H9 (cell line): ENCODE results near the gene IZUMO2. TPM values are rescaled to one million over a fixed set of nuclear protein-coding genes. Genes with fewer than 3 reads are reported as not detected.

Experiments used
- DNase-seq: peaks from one replicate; pipeline ENCODE4 v3.0.0-alpha.2; 2017
- H2AFZ ChIP-seq: one replicate; pipeline ENCODE4 v1.6.1; 2013; ENCODE audit warnings: mild to moderate bottlenecking, low read length, control low read depth, moderate library complexity
- H2AK5ac ChIP-seq: 2 replicates; pipeline ENCODE4 v1.6.1; 2013; ENCODE audit warnings: low read length, control low read depth, mixed read lengths; ENCODE audit not compliant: insufficient read length
- H2BK120ac ChIP-seq: one replicate; pipeline ENCODE4 v1.6.1; 2013; ENCODE audit warnings: low read depth, mild to moderate bottlenecking, low read length, control low read depth, inconsistent platforms; ENCODE audit not compliant: poor library complexity, severe bottlenecking
- H2BK12ac ChIP-seq: 2 replicates; pipeline ENCODE4 v1.6.1; 2013; ENCODE audit warnings: low read length, control low read depth, mixed read lengths, low read depth; ENCODE audit not compliant: insufficient read length
- H2BK15ac ChIP-seq: 2 replicates; pipeline ENCODE4 v1.6.1; 2013; ENCODE audit warnings: low read depth, low read length, control low read depth
- H2BK20ac ChIP-seq: one replicate; pipeline ENCODE4 v1.6.1; 2013; ENCODE audit warnings: low read depth, mild to moderate bottlenecking, low read length, control low read depth, inconsistent platforms; ENCODE audit not compliant: poor library complexity, severe bottlenecking
- H2BK5ac ChIP-seq: 2 replicates; pipeline ENCODE4 v1.6.1; 2013; ENCODE audit warnings: low read length, control low read depth, mixed read lengths; ENCODE audit not compliant: insufficient read length
- H3K14ac ChIP-seq: 2 replicates; pipeline ENCODE4 v1.6.1; 2013; ENCODE audit warnings: low read length, control low read depth; ENCODE audit not compliant: insufficient read depth
- H3K18ac ChIP-seq: 2 replicates; pipeline ENCODE4 v1.6.1; 2013; ENCODE audit warnings: low read depth, mild to moderate bottlenecking, mixed read lengths, low read length, control low read depth; ENCODE audit not compliant: insufficient read length
- H3K23ac ChIP-seq: 2 replicates; pipeline ENCODE4 v1.6.1; 2013; ENCODE audit warnings: low read length, control low read depth, mixed read lengths, low read depth; ENCODE audit not compliant: insufficient read length
- H3K23me2 ChIP-seq: 2 replicates; pipeline ENCODE4 v1.6.1; 2013; ENCODE audit warnings: low read depth, mild to moderate bottlenecking, mixed read lengths, low read length, control low read depth; ENCODE audit not compliant: insufficient read length, poor library complexity, severe bottlenecking
- H3K27ac ChIP-seq: 2 replicates; pipeline ENCODE4 v1.5.1; 2013; ENCODE audit warnings: low read length, control low read depth, mixed read lengths, low read depth; ENCODE audit not compliant: insufficient read length
- H3K27me3 ChIP-seq: 2 replicates; pipeline ENCODE4 v1.6.1; 2013; ENCODE audit warnings: low read length, control low read depth, inconsistent platforms; ENCODE audit not compliant: insufficient read depth
- H3K4ac ChIP-seq: 2 replicates; pipeline ENCODE4 v1.6.1; 2013; ENCODE audit warnings: low read depth, mild to moderate bottlenecking, control low read depth, inconsistent platforms, low read length, moderate library complexity
- H3K4me1 ChIP-seq: 2 replicates; pipeline ENCODE4 v1.6.1; 2013; ENCODE audit warnings: low read length, control low read depth, inconsistent platforms; ENCODE audit not compliant: insufficient read depth
- H3K4me2 ChIP-seq: 2 replicates; pipeline ENCODE4 v1.6.1; 2013; ENCODE audit warnings: low read length, control low read depth, mixed read lengths; ENCODE audit not compliant: insufficient read length, insufficient read depth
- H3K56ac ChIP-seq: 2 replicates; pipeline ENCODE4 v1.6.1; 2013; ENCODE audit warnings: low read depth, mild to moderate bottlenecking, mixed read lengths, low read length, control low read depth; ENCODE audit not compliant: insufficient read length
- H3K79me1 ChIP-seq: 2 replicates; pipeline ENCODE4 v1.6.1; 2013; ENCODE audit warnings: low read depth, mild to moderate bottlenecking, moderate library complexity, low read length, control low read depth, inconsistent platforms; ENCODE audit not compliant: insufficient read depth, poor library complexity, severe bottlenecking
- H3K79me2 ChIP-seq: 2 replicates; pipeline ENCODE4 v1.6.1; 2013; ENCODE audit warnings: low read length, control low read depth, inconsistent platforms; ENCODE audit not compliant: insufficient read depth
- H3K9ac ChIP-seq: 2 replicates; pipeline ENCODE4 v1.6.1; 2013; ENCODE audit warnings: low read length, control low read depth, mixed read lengths; ENCODE audit not compliant: insufficient read length; ENCODE audit errors: extremely low read depth
- H3K9me3 ChIP-seq: one replicate; pipeline ENCODE4 v1.6.1; 2013; ENCODE audit warnings: low read depth, low read length, inconsistent platforms; ENCODE audit not compliant: control insufficient read depth
- H3T11ph ChIP-seq: one replicate; pipeline ENCODE4 v1.6.1; 2013; ENCODE audit warnings: mild to moderate bottlenecking, low read length, control low read depth, inconsistent platforms
- H4K20me1 ChIP-seq: one replicate; pipeline ENCODE4 v1.6.1; 2013; ENCODE audit not compliant: control insufficient read depth, insufficient read length, insufficient read depth
- H4K5ac ChIP-seq: 2 replicates; pipeline ENCODE4 v1.6.1; 2013; ENCODE audit warnings: low read depth, mild to moderate bottlenecking, mixed read lengths, low read length, control low read depth; ENCODE audit not compliant: insufficient read length
- H4K8ac ChIP-seq: replicated peaks from 2 replicates; pipeline ENCODE4 v1.6.1; 2013; ENCODE audit warnings: low read length, control low read depth, mixed read lengths, low read depth; ENCODE audit not compliant: insufficient read length
- H4K91ac ChIP-seq: 2 replicates; pipeline ENCODE4 v1.6.1; 2013; ENCODE audit warnings: low read depth, mild to moderate bottlenecking, moderate library complexity, mixed read lengths, low read length, control low read depth; ENCODE audit not compliant: insufficient read length
- H3K27ac Mint-ChIP-seq, 3 experiments: 2 replicates in 2 of 3; 3 replicates in 1 of 3; pipeline ENCODE4 v1.8.0; 2020 to 2021; ENCODE audit warnings: mixed read lengths in 3 of 3, mild to moderate bottlenecking in 1 of 3, moderate library complexity in 1 of 3
- H3K27me3 Mint-ChIP-seq: 2 replicates; pipeline ENCODE4 v1.8.0; 2021; ENCODE audit warnings: low read depth, mild to moderate bottlenecking, moderate library complexity, mixed read lengths
- H3K36me3 Mint-ChIP-seq, 3 experiments: 2 replicates in 2 of 3; 3 replicates in 1 of 3; pipeline ENCODE4 v1.8.0; 2020 to 2021; ENCODE audit warnings: low read depth in 3 of 3, mixed read lengths in 3 of 3; ENCODE audit not compliant: insufficient read depth in 1 of 3
- H3K4me1 Mint-ChIP-seq, 2 experiments: 2 replicates each; pipeline ENCODE4 v1.8.0; 2020; ENCODE audit warnings: mixed read lengths in 2 of 2
- H3K4me3 Mint-ChIP-seq, 2 experiments: 2 replicates in 1 of 2; 3 replicates in 1 of 2; pipeline ENCODE4 v1.8.0; 2020 to 2021; ENCODE audit warnings: mild to moderate bottlenecking in 2 of 2, mixed read lengths in 2 of 2, moderate library complexity in 1 of 2
- H3K9me3 Mint-ChIP-seq, 2 experiments: 2 replicates in 1 of 2; 3 replicates in 1 of 2; pipeline ENCODE4 v1.8.0; 2020; ENCODE audit warnings: mild to moderate bottlenecking in 2 of 2, mixed read lengths in 2 of 2, moderate library complexity in 1 of 2
- CTCF ChIP-seq: fragments of 200-600 bp; sonication (generic); conservative IDR thresholded peaks from 3 replicates; pipeline ENCODE4 v1.8.0; 2021; ENCODE audit warnings: antibody characterized with exemption, mild to moderate bottlenecking
- WGBS: extraction: QIAGEN DNeasy Blood & Tissue Kit; methylation state at CpG from one replicate; pipeline ENCODE4 v1.1.7; 2013; ENCODE audit warnings: missing lambda C conversion rate, low lambda C conversion rate, mixed read lengths; ENCODE audit not compliant: insufficient read length; ENCODE audit errors: extremely low coverage; 5-methylcytosine and 5-hydroxymethylcytosine counted together
- total RNA-seq: library from RNA; stranded (reverse); gene quantifications from 2 replicates; pipeline ENCODE4 v1.2.1, GENCODE V29; 2021

IZUMO2 gene
- total RNA-seq, 1 experiment from 2014 or later = not detected

- no peaks in the 10 kb centered on the region for H3K79me2 ChIP-seq
- no peak overlapping the region for H2AK5ac ChIP-seq
- no CpG with 5 or more reads among the region's 3 CpGs for WGBS
- H3K4me3 Mint-ChIP-seq = no peak overlapping the region
- no peak overlapping the region for H4K8ac ChIP-seq
- no peak overlapping the region for H2BK20ac ChIP-seq
- H3K27ac Mint-ChIP-seq = no peak overlapping the region
- H4K5ac ChIP-seq = no peak overlapping the region
- no peak overlapping the region for H2BK15ac ChIP-seq
- peaks cover 2 to 7% of the 10 kb centered on the region in 2 experiments; a peak in 3 of 5 replicates for H3K9me3 Mint-ChIP-seq
- no peaks in the 10 kb centered on the region for H3K23me2 ChIP-seq
- H3K79me1 ChIP-seq = no peaks in the 10 kb centered on the region
- no peak overlapping the region for H4K91ac ChIP-seq
- no peaks in the 10 kb centered on the region for H3K36me3 Mint-ChIP-seq
- H2BK12ac ChIP-seq = no peak overlapping the region
- peaks cover 56% of the 10 kb centered on the region for H3K27me3 Mint-ChIP-seq
- no peak for TF ChIP-seq CTCF
- H3K4me1 ChIP-seq = no peaks in the 10 kb centered on the region
- no peak overlapping the region for H2BK120ac ChIP-seq
- H3K4me2 ChIP-seq = no peak overlapping the region
- H3K9ac ChIP-seq = no peak overlapping the region
- H3K4me1 Mint-ChIP-seq = peaks cover 0 to 9% of the 10 kb centered on the region in 2 experiments; a peak in 3 of 4 replicates
- no peak overlapping the region for H2AFZ ChIP-seq
- H2BK5ac ChIP-seq = no peak overlapping the region
- H3K27me3 ChIP-seq = no peaks in the 10 kb centered on the region; the same call in 1 of the 2 replicates
- H3K18ac ChIP-seq = no peak overlapping the region
- H3K9me3 ChIP-seq = no peaks in the 10 kb centered on the region
- H3K4ac ChIP-seq = no peak overlapping the region
- no peak overlapping the region for H3K56ac ChIP-seq
- H3T11ph ChIP-seq = no peak overlapping the region
- H3K27ac ChIP-seq = no peak overlapping the region
- no peak overlapping the region for H3K23ac ChIP-seq
- no peak overlapping the region for H3K14ac ChIP-seq
- no peaks in the 10 kb centered on the region for H4K20me1 ChIP-seq
- DNase-seq = no peak
Observed at GRCh38 chr19:50197348-50197747, 34.3 kb upstream of the IZUMO2 start.
